Caco-2 (cell line): ENCODE data around the gene CNFN. TPM values are rescaled to one million over a fixed set of nuclear protein-coding genes. Genes with fewer than 3 reads are reported as not detected.

Experiments used
- BruUV-seq: library from RNA; stranded (reverse); fragments of 400-500 nt; replicated peaks from 2 replicates; lab custom pipeline; 2021; lab: Mats Ljungman, UMichigan
- CTCF ChIA-PET: fragments of 300-600 bp; sonication (Branson Sonifier 250); formaldehyde crosslinking; loops from one replicate; lab custom pipeline; 2022; ENCODE audit warnings: antibody characterized with exemption; lab: Charles Lee
- POLR2A ChIA-PET: fragments of 300-600 bp; sonication (Branson Sonifier 250); formaldehyde crosslinking; loops from one replicate; lab custom pipeline; 2022; ENCODE audit warnings: antibody characterized with exemption; lab: Charles Lee
- DNase-seq, 2 experiments: peaks; one replicate each; pipeline versions ENCODE4 v3.0.0 to v3.0.0-alpha.2; 2020 to 2022
- H3K27me3 ChIP-seq: replicated peaks from 2 replicates; pipeline ENCODE4 v1.6.0; 2011; ENCODE audit warnings: low read length; ENCODE audit not compliant: control insufficient read depth, insufficient read depth
- H3K36me3 ChIP-seq: 2 replicates; pipeline ENCODE4 v1.5.1; 2011; ENCODE audit warnings: low read length; ENCODE audit not compliant: control insufficient read depth, insufficient read depth
- H3K4me1 ChIP-seq: fragments of 250-450 bp; sonication (Bioruptor Pico); 2 replicates; pipeline ENCODE4 v1.5.1; 2020; ENCODE audit warnings: mild to moderate bottlenecking
- H3K4me3 ChIP-seq: 2 replicates; pipeline ENCODE4 v1.5.1; 2011; ENCODE audit warnings: low read depth, mild to moderate bottlenecking, control low read depth, low read length
- H3K9me3 ChIP-seq: fragments of 250-450 bp; sonication (Bioruptor Pico); 2 replicates; pipeline ENCODE4 v1.5.1; 2020; ENCODE audit warnings: mild to moderate bottlenecking, moderate library complexity
- H3K27ac Mint-ChIP-seq: one replicate; pipeline ENCODE4 v1.8.0; 2022; ENCODE audit warnings: mixed read lengths; ENCODE audit not compliant: unreplicated experiment
- H3K27me3 Mint-ChIP-seq: one replicate; pipeline ENCODE4 v1.8.0; 2022; ENCODE audit warnings: mixed read lengths; ENCODE audit not compliant: insufficient read depth, unreplicated experiment
- H3K36me3 Mint-ChIP-seq: one replicate; pipeline ENCODE4 v1.8.0; 2022; ENCODE audit warnings: mild to moderate bottlenecking, mixed read lengths; ENCODE audit not compliant: insufficient read depth, unreplicated experiment
- H3K4me1 Mint-ChIP-seq: one replicate; pipeline ENCODE4 v1.8.0; 2022; ENCODE audit warnings: low read depth, mixed read lengths; ENCODE audit not compliant: unreplicated experiment
- H3K4me3 Mint-ChIP-seq: one replicate; pipeline ENCODE4 v1.8.0; 2022; ENCODE audit warnings: mild to moderate bottlenecking, moderate library complexity, mixed read lengths; ENCODE audit not compliant: unreplicated experiment
- H3K9me3 Mint-ChIP-seq: one replicate; pipeline ENCODE4 v1.8.0; 2022; ENCODE audit warnings: mixed read lengths; ENCODE audit not compliant: unreplicated experiment
- CTCF ChIP-seq, 2 experiments: fragments of 200-600 bp in 1 of 2; IDR thresholded peaks; 1 replicate in 1 of 2; 2 replicates in 1 of 2; pipeline versions ENCODE4 v1.5.1 to v1.8.0; 2011 to 2022; ENCODE audit warnings: antibody characterized with exemption in 1 of 2, control low read depth in 1 of 2, inconsistent platforms in 1 of 2, low read depth in 1 of 2, low read length in 1 of 2, mild to moderate bottlenecking in 1 of 2, moderate library complexity in 1 of 2; ENCODE audit not compliant: insufficient read depth in 1 of 2, severe bottlenecking in 1 of 2, unreplicated experiment in 1 of 2
- intact Hi-C: fragments of 100-400 bp; cut with micrococcal nuclease; formaldehyde crosslinking; loops from one replicate; pipeline ENCODE4 v1.10.0; 2022; ENCODE audit not compliant: unreplicated experiment
- total RNA-seq: library from RNA; stranded (reverse); gene quantifications from 2 replicates; pipeline ENCODE4 v1.2.3, GENCODE V29; 2022

The CNFN gene
- total RNA-seq, 1 experiment from 2014 or later, result 4.1 TPM

DNA sequence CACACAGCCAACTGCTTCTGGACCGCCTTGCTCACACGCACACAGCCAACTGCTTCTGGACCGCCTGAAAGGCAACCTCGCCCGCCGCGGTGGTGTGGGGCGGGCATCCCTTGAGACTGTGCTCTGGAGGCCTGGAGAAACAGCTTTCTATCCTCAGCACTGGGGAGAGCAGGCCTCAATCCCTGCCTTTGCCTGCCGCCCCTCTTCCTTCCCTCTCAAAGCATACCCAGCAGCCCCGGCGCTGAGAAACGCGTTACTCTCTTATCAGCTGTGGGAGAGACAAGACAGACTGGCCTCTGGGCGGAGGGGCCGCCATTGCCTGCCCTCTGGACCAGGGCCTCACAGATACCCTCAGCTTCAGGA is 34.2 kb upstream of the CNFN start:
- H3K27ac Mint-ChIP-seq, result no peak overlapping the region
- no peak overlapping the region for H3K4me3 ChIP-seq
- TF ChIP-seq CTCF (IDR thresholded peaks at IDR 0.05; ENCODE audit: insufficient read depth in 1 of 2, low read depth in 1 of 2, low read length in 1 of 2, severe bottlenecking in 1 of 2, unreplicated experiment in 1 of 2), result no peak
- POLR2A ChIA-PET, result interaction anchor here (1.2 to 1.5 kb wide), 2 partner anchors 9 to 73 kb away, joined by 3 to 15 read pairs; no protein-coding TSS in a partner anchor
- no peak for DNase-seq
- no TSS peak for BruUV-seq
- H3K9me3 Mint-ChIP-seq, result no peaks in the 10 kb centered on the region
- CTCF ChIA-PET, result interaction anchor here (0.7 to 2.4 kb wide), 3 partner anchors 9 to 124 kb away, joined by 3 to 23 read pairs (median 5); no protein-coding TSS in a partner anchor
- H3K27me3 ChIP-seq, result no peaks in the 10 kb centered on the region
- peaks cover 14% of the 10 kb centered on the region for H3K4me1 ChIP-seq
- H3K4me3 Mint-ChIP-seq, result peak overlapping the region; percentile 86
- intact Hi-C loops, result no loop called here
- no peaks in the 10 kb centered on the region for H3K27me3 Mint-ChIP-seq
- no peaks in the 10 kb centered on the region for H3K9me3 ChIP-seq
- H3K36me3 Mint-ChIP-seq, result peaks cover 17% of the 10 kb centered on the region
- H3K36me3 ChIP-seq, result no peaks in the 10 kb centered on the region
- peaks cover 22% of the 10 kb centered on the region for H3K4me1 Mint-ChIP-seq

- intact Hi-C loops, result loop anchor here (1.0 kb wide), 3 partner anchors 10 to 98 kb away; partner anchors contain the start of gene MEGF8
- no peaks in the 10 kb centered on the region for H3K9me3 ChIP-seq
- Mint-ChIP-seq H3K27me3 (no peaks in the 10 kb centered on the region), H3K4me3 (peak overlapping the region; percentile 86), H3K36me3 (peaks cover 17% of the 10 kb centered on the region), H3K9me3 (no peaks in the 10 kb centered on the region), H3K27ac (peak overlapping the region; percentile 28), H3K4me1 (peaks cover 20% of the 10 kb centered on the region)
- CTCF ChIA-PET, result interaction anchor here (0.5 to 2.4 kb wide), 11 partner anchors 10 to 1039 kb away, joined by 3 to 23 read pairs (median 6); no protein-coding TSS in a partner anchor
- peak; percentile 95 for DNase-seq
- H3K4me1 ChIP-seq, result peaks cover 14% of the 10 kb centered on the region
- BruUV-seq, result TSS peak; percentile 67
- H3K4me3 ChIP-seq, result peak overlapping the region; percentile 81
- H3K36me3 ChIP-seq, result no peaks in the 10 kb centered on the region
- no peaks in the 10 kb centered on the region for H3K27me3 ChIP-seq
- TF ChIP-seq CTCF (IDR thresholded peaks at IDR 0.05; ENCODE audit: insufficient read depth in 1 of 2, low read depth in 1 of 2, low read length in 1 of 2, severe bottlenecking in 1 of 2, unreplicated experiment in 1 of 2), result no peak
- POLR2A ChIA-PET, result interaction anchor here (0.6 to 1.5 kb wide), 10 partner anchors 10 to 139 kb away, joined by 3 to 16 read pairs (median 4); partner anchors contain the start of gene PAFAH1B3
Measured at GRCh38 chr19:42423462-42424344, 33.6 kb upstream of the CNFN start.

DNA sequence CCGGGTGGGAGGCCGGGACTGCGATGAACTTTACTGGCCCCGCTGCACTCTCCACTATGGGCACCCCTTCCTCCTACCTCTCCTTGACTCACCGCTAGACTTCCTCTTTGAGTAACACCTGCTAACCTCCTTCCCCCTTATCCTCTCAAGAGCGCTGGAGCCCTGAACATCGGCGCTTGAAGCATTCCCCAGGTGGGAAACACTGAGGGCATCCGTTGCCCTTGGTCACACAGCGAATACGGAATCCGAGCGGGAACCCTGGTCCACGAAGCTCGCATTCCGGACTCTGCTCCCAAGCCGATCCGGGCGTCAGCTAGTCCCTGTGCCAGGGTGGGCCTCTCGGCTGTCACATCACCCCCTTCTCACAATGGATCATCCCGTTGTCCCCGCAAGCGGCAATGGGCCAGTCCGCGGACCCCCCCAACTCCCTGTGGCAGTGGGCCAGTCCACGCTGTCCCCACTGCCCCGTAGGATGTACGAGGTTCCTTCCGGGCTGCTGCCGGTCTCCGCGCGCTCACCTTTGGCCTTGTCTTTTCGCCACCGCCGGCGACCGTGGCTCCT is 32.9 kb upstream of the CNFN start:
- Mint-ChIP-seq H3K27me3 (no peaks in the 10 kb centered on the region), H3K4me3 (peak overlapping the region; percentile 86), H3K27ac (peak overlapping the region; percentile 28), H3K4me1 (peaks cover 15% of the 10 kb centered on the region), H3K9me3 (no peaks in the 10 kb centered on the region), H3K36me3 (peaks cover 17% of the 10 kb centered on the region)
- TF ChIP-seq CTCF (IDR thresholded peaks at IDR 0.05; ENCODE audit: insufficient read depth in 1 of 2, low read depth in 1 of 2, low read length in 1 of 2, severe bottlenecking in 1 of 2, unreplicated experiment in 1 of 2), result no peak
- H3K27me3 ChIP-seq, result no peaks in the 10 kb centered on the region
- H3K4me1 ChIP-seq, result peaks cover 14% of the 10 kb centered on the region
- peak; percentile 59 to 75 for DNase-seq
- CTCF ChIA-PET, result interaction anchor here (0.6 to 2.4 kb wide), 9 partner anchors 10 to 1040 kb away, joined by 3 to 23 read pairs (median 6); no protein-coding TSS in a partner anchor
- H3K4me3 ChIP-seq, result peak overlapping the region; percentile 81
- POLR2A ChIA-PET, result interaction anchor here (0.6 to 1.5 kb wide), 10 partner anchors 11 to 139 kb away, joined by 3 to 16 read pairs (median 4); partner anchors contain the start of gene PAFAH1B3
- H3K36me3 ChIP-seq, result no peaks in the 10 kb centered on the region
- TSS peak; percentile 37 for BruUV-seq
- no peaks in the 10 kb centered on the region for H3K9me3 ChIP-seq
- intact Hi-C loops, result loop anchor here (1.0 kb wide), 3 partner anchors 10 to 98 kb away; partner anchors contain the start of gene MEGF8
